ENCODE data around the gene ABCF1. TPM values are rescaled to one million over a fixed set of nuclear protein-coding genes. Genes with fewer than 3 reads are reported as not detected.
A peak's percentile ranks its signal among the peaks of the same experiment; 100 is the strongest.

Gene ABCF1
- total and polyA plus RNA-seq, 4 donors = 25.8 to 55.4 (median 36.2) TPM

DNA sequence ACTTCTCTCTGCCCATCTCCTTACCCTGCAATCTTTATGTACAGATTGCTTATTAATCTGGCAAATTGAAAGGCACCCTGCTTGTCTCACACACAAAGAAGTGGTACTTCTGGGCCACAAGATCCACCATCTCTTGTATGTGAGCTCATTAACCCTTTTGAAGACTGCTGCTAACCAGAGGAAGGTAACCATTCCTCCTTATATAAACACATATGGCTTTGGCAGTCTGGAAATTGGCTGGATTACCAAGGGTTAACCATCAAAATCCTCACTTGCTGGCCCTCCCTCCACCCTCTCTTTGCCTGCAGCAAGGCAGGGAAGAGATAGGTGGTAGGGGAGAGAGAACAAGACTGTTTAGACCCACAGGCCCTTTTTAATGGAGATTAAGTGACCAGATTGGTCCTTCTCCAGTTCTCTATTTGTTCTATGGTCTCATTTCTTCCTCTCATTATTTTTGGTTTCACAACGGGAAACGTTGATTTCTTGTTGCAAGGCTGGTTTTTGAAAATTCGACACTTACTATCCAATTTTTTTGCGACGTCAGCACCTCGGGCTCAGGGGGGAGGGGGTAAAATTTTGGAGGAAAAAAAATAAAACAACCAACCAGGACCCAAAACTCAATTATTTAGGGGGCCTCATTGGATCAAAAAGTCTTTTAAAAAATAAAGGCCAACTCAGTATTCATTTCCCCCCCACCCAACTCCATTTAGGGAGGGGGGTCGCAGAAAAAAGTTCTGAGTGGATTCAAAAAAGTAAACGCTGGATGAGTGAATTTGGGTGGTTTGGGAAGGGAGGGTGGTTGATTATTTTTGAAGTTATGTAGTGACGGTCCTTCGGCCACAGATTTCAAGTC, 44.9 kb downstream of the ABCF1 start:
- DNase-seq (peak; percentile 57 to 79 (median 79)), ATAC-seq (ENCODE audit: insufficient read depth, low FRiP score) (no peak)
- Histone ChIP-seq H3K27ac (ENCODE audit: low read depth in 1 of 2, low read length in 1 of 2) (peak overlapping the region; percentile 98 to 100), H3K9me3 (ENCODE audit: control insufficient read depth in 4 of 4, insufficient read depth in 3 of 4, low read length in 3 of 4) (no peaks in the 10 kb centered on the region), H3K36me3 (ENCODE audit: control insufficient read depth in 4 of 4, insufficient read depth in 4 of 4, low read length in 4 of 4) (peaks cover 3 to 25% (median 12%) of the 10 kb centered on the region in 4 donors), H3K27me3 (ENCODE audit: control insufficient read depth in 3 of 3, insufficient read depth in 3 of 3, low read length in 2 of 3) (no peaks in the 10 kb centered on the region), H3K4me1 (ENCODE audit: control insufficient read depth in 5 of 5, insufficient read depth in 5 of 5, low read length in 5 of 5) (peaks cover 0 to 40% (median 16%) of the 10 kb centered on the region in 5 donors), H3K4me3 (peak overlapping the region; percentile 79), H3K9ac (ENCODE audit: insufficient read depth in 1 of 2, low read length in 2 of 2) (peak overlapping the region; percentile 100)
- WGBS, 2 donors = 0% methylated on average over 10 of the region's 10 CpGs
- TF ChIP-seq, protein P1, sequence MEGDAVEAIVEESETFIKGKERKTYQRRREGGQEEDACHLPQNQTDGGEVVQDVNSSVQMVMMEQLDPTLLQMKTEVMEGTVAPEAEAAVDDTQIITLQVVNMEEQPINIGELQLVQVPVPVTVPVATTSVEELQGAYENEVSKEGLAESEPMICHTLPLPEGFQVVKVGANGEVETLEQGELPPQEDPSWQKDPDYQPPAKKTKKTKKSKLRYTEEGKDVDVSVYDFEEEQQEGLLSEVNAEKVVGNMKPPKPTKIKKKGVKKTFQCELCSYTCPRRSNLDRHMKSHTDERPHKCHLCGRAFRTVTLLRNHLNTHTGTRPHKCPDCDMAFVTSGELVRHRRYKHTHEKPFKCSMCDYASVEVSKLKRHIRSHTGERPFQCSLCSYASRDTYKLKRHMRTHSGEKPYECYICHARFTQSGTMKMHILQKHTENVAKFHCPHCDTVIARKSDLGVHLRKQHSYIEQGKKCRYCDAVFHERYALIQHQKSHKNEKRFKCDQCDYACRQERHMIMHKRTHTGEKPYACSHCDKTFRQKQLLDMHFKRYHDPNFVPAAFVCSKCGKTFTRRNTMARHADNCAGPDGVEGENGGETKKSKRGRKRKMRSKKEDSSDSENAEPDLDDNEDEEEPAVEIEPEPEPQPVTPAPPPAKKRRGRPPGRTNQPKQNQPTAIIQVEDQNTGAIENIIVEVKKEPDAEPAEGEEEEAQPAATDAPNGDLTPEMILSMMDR (IDR thresholded peaks at IDR 0.05; ENCODE audit: control extremely low read depth, extremely low read depth) = no peak

DNA sequence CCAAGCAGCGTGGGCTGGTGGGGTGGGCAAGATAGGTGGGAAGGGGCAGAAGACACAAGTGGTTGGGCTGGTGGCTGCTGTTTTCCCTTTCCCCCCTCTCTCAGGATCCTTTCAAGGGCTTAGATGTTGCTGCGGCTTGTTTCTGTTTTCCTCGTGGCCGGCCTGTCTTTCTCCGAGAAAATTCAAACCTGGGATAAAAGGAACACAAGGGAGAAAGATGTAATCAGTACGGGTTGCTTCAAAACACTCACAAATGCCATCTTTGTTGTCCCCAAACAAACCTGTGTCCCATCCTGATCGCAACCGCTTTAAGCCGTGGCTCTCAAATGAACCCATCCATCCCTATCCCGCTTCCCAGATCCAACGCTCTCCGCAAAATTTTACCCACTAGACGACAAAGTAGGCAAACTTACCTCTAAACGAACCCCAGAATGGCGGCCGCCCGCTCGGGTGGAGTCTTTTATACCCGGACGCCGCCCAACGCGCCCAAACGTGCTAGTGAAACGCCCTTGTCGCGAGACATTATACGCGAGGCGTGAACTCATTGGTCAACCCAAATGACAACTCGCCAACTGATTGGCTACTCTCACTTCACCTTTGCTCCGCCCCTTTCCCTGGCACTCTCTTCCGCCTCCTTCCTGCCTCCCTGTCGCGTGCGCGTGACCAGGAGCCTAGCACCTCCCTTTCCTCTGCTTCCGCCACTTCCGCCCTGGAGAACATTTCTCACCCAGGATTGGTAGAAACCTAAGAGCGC, 45.7 kb downstream of the ABCF1 start, which contains the start of gene PPP1R10:
Gene PPP1R10 (minus strand): TSS at position 433 of the 754 bp plus-strand sequence. CDS start 7,299 bp downstream, outside the sequence.
- DNase-seq (peak; percentile 100), ATAC-seq (ENCODE audit: insufficient read depth, low FRiP score) (peak; percentile 84)
- peaks cover 0 to 34% (median 16%) of the 10 kb centered on the region in 5 donors for H3K4me1 ChIP-seq (ENCODE audit: control insufficient read depth in 5 of 5, insufficient read depth in 5 of 5, low read length in 5 of 5)
- TF ChIP-seq, protein P1 (IDR thresholded peaks at IDR 0.05; ENCODE audit: control extremely low read depth, extremely low read depth) = no peak
- H3K4me3 ChIP-seq = peak within 1 kb of the TSS; percentile 79
- H3K27me3 ChIP-seq (ENCODE audit: control insufficient read depth in 3 of 3, insufficient read depth in 3 of 3, low read length in 2 of 3) = no peaks in the 10 kb centered on the region
- peak within 1 kb of the TSS; percentile 98 to 100 for H3K27ac ChIP-seq (ENCODE audit: low read depth in 1 of 2, low read length in 1 of 2)
- no peaks in the 10 kb centered on the region for H3K9me3 ChIP-seq (ENCODE audit: control insufficient read depth in 4 of 4, insufficient read depth in 3 of 4, low read length in 3 of 4)
- peaks cover 3 to 32% (median 13%) of the 10 kb centered on the region in 4 donors for H3K36me3 ChIP-seq (ENCODE audit: control insufficient read depth in 4 of 4, insufficient read depth in 4 of 4, low read length in 4 of 4)
- peak within 1 kb of the TSS; percentile 100 for H3K9ac ChIP-seq (ENCODE audit: insufficient read depth in 1 of 2, low read length in 2 of 2)
- WGBS, 2 donors = 0% methylated on average over 40 of the region's 40 CpGs

DNA sequence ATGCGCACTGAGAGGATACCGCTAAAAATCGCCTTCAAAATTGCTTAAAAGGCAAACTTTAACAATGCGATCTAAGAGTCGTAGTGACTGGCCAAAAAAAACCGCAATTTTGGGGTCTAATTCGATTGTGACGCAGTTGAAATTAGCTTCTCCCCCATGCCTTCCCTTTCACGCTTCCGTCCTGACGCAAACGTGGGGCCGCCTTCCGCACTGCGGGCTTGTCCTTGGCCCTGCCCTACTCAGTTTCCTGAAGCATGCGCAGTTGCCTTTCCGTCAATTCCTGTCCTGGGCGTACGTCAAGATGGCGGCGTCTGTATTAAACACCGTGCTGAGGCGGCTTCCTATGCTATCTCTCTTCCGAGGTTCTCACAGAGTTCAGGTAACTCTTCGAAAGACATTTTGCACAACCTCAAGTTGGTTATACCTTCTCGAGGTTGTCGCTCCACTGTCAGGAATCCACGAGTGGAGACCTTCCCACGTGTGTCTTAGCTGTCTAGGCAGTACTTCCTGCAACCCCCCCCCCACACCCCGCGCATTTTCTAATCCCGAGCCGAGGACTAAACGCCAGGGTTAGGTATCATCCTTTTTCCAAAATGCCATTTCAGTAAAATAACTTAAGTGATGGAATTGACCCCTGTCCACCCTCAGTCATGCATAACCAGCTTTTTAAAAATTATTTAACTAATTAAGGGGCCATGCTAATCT, 46.5 kb downstream of the ABCF1 start, which contains the start of gene MRPS18B:
Gene MRPS18B (plus strand): TSS at position 276 of the 705 bp plus-strand sequence. CDS start 26 bp downstream, at position 302.
- ATAC-seq (ENCODE audit: insufficient read depth, low FRiP score) (peak; percentile 86), DNase-seq (peak; percentile 98 to 100 (median 99))
- WGBS, 2 donors = 0% methylated on average over 34 of the region's 34 CpGs
- H3K27ac ChIP-seq (ENCODE audit: low read depth in 1 of 2, low read length in 1 of 2) = peak within 1 kb of the TSS; percentile 98 to 100
- H3K4me3 ChIP-seq = peak within 1 kb of the TSS; percentile 79
- H3K36me3 ChIP-seq (ENCODE audit: control insufficient read depth in 4 of 4, insufficient read depth in 4 of 4, low read length in 4 of 4) = peaks cover 6 to 35% (median 14%) of the 10 kb centered on the region in 4 donors
- TF ChIP-seq, protein P1 (IDR thresholded peaks at IDR 0.05; ENCODE audit: control extremely low read depth, extremely low read depth) = no peak
- H3K27me3 ChIP-seq (ENCODE audit: control insufficient read depth in 3 of 3, insufficient read depth in 3 of 3, low read length in 2 of 3) = no peaks in the 10 kb centered on the region
- no peaks in the 10 kb centered on the region for H3K9me3 ChIP-seq (ENCODE audit: control insufficient read depth in 4 of 4, insufficient read depth in 3 of 4, low read length in 3 of 4)
- peaks cover 0 to 28% (median 14%) of the 10 kb centered on the region in 5 donors for H3K4me1 ChIP-seq (ENCODE audit: control insufficient read depth in 5 of 5, insufficient read depth in 5 of 5, low read length in 5 of 5)
- peak within 1 kb of the TSS; percentile 100 for H3K9ac ChIP-seq (ENCODE audit: insufficient read depth in 1 of 2, low read length in 2 of 2)
